ENCODE data around the gene ZNF519. TPM values are rescaled to one million over a fixed set of nuclear protein-coding genes. Genes with fewer than 3 reads are reported as not detected.

The ZNF519 gene
- total RNA-seq, 4 donors from 2014 or later: 1.7 to 5.8 (median 3.7) TPM

DNA sequence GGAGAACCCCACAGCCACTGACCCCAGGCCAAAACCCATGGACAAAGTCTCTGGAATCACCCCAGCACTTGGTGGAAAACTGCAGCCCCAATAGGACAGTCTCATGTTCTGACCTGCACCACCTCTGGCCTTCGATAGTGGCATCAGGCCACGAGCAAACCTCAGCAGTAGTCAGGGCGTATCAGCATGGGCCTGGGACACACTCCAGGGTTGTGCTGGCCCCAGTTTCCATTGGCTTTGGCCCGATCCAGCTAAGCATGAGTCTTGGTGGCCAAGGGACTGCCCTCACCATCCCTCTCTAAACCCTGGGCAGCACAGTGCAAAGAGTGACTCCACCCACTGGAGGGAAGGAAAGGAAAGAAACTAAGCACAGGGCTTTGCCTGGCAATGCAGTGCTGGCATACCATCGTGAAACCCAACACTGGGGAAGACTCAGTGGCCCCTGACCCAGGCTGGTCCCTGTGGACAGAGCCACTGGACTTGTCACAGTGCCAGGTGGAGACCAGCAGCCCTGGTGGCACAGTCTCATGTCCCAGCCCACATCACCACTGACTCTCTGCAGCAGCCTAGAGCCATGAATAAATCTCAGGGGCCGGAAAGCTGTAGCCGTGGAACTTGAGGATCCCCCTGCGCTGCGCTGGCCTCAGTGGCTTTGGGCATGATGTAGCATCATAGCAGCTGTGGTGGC is 46.3 kb downstream of the ZNF519 start:
- Histone ChIP-seq H3K4me3 (no peak overlapping the region), H3K27ac (no peak overlapping the region), H3K27me3 (no peaks in the 10 kb centered on the region), H3K36me3 (no peaks in the 10 kb centered on the region), H3K4me1 (peaks cover 3% of the 10 kb centered on the region), H3K9me3 (no peaks in the 10 kb centered on the region)
- no peak for DNase-seq (ENCODE audit: low spot score in 2 of 2)
- TF ChIP-seq POLR2A (IDR thresholded peaks at IDR 0.05) (no peak), POLR2AphosphoS5 (IDR thresholded peaks at IDR 0.05) (no peak), EP300 (IDR thresholded peaks at IDR 0.05) (no peak)
- TF ChIP-seq, protein P1, sequence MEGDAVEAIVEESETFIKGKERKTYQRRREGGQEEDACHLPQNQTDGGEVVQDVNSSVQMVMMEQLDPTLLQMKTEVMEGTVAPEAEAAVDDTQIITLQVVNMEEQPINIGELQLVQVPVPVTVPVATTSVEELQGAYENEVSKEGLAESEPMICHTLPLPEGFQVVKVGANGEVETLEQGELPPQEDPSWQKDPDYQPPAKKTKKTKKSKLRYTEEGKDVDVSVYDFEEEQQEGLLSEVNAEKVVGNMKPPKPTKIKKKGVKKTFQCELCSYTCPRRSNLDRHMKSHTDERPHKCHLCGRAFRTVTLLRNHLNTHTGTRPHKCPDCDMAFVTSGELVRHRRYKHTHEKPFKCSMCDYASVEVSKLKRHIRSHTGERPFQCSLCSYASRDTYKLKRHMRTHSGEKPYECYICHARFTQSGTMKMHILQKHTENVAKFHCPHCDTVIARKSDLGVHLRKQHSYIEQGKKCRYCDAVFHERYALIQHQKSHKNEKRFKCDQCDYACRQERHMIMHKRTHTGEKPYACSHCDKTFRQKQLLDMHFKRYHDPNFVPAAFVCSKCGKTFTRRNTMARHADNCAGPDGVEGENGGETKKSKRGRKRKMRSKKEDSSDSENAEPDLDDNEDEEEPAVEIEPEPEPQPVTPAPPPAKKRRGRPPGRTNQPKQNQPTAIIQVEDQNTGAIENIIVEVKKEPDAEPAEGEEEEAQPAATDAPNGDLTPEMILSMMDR (IDR thresholded peaks at IDR 0.05): no peak
- WGBS: 79% methylated on average over 9 of the region's 9 CpGs

DNA sequence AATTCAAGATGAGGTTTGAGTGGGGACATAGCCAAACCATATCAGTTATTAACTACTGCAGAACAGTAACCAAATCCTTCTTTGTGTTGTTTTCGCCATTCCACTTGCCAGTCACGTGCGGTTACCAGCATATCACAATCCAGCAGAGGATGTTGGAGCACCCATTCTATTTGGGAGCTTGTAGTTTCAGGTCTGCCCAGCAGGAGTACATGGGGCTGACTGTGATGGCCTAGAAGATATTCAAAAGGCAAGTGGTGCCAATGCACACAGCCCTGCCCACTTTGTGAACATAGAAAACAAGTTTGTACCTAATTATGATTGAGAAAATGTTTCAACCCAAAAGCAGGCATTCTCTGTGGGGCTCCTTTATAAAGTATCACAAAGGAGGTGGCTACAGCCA is 57.0 kb downstream of the ZNF519 start:
- H3K27me3 ChIP-seq: no peaks in the 10 kb centered on the region
- H3K27ac ChIP-seq: no peak overlapping the region
- no peak for DNase-seq (ENCODE audit: low spot score in 2 of 2)
- 94% methylated on average over 3 of the region's 3 CpGs for WGBS
- no peaks in the 10 kb centered on the region for H3K36me3 ChIP-seq
- no peaks in the 10 kb centered on the region for H3K4me1 ChIP-seq
- TF ChIP-seq, protein P1 (IDR thresholded peaks at IDR 0.05): no peak
- no peak for TF ChIP-seq POLR2AphosphoS5 (IDR thresholded peaks at IDR 0.05)
- no peak for TF ChIP-seq EP300 (IDR thresholded peaks at IDR 0.05)
- no peak for TF ChIP-seq POLR2A (IDR thresholded peaks at IDR 0.05)
- H3K9me3 ChIP-seq: no peaks in the 10 kb centered on the region
- H3K4me3 ChIP-seq: no peak overlapping the region

DNA sequence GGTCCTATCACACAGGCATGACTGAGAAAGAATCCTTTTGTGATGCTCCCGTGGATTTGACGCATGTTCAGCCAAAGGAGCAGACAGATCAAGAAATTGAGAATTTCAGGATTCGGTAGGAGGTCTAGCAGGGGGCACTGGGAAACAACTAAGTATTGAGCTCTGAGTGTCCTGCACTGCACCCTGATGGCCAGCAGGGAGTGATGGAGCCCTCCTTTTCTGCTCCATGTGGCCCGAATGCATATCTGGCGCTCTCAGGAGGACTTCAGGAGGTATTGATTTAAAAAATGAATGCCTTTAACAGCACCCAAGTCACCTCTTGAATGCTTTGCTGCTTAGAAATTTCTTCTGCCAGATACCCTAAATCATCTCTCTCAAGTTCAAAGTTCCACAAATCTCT is 58.0 kb downstream of the ZNF519 start:
- no peak for TF ChIP-seq POLR2AphosphoS5 (IDR thresholded peaks at IDR 0.05)
- TF ChIP-seq EP300 (IDR thresholded peaks at IDR 0.05): no peak
- TF ChIP-seq, protein P1 (IDR thresholded peaks at IDR 0.05): no peak
- TF ChIP-seq POLR2A (IDR thresholded peaks at IDR 0.05): no peak
- no peak for DNase-seq (ENCODE audit: low spot score in 2 of 2)
- Histone ChIP-seq H3K4me3 (no peak overlapping the region), H3K27ac (no peak overlapping the region), H3K36me3 (no peaks in the 10 kb centered on the region), H3K9me3 (no peaks in the 10 kb centered on the region), H3K27me3 (no peaks in the 10 kb centered on the region), H3K4me1 (no peaks in the 10 kb centered on the region)
- 87% methylated on average over 5 of the region's 5 CpGs for WGBS

DNA sequence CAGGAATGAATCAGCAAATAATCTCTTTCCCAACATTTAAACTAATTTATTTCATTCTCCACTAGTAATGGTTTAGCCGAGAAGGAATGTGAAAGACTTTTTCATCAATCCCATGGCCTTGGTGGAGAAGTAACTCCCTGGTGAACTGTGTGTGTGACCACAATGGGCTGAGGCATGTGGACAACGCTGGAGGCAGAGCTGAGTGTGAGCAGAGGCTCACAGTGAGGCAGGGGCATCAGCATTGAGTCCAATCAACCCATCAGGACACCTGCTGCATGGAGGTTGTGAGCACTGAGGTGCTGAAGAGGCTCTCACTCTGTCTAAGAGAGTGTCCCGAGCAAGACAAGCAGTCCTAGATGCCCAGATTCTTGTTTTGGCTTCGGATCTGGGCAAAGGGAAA is 78.6 kb downstream of the ZNF519 start:
- Histone ChIP-seq H3K4me1 (no peaks in the 10 kb centered on the region), H3K27ac (no peak overlapping the region), H3K36me3 (no peaks in the 10 kb centered on the region), H3K9me3 (no peaks in the 10 kb centered on the region), H3K27me3 (no peaks in the 10 kb centered on the region), H3K4me3 (no peak overlapping the region)
- DNase-seq (ENCODE audit: low spot score in 2 of 2): no peak
- WGBS: 80% methylated on average over 4 of the region's 4 CpGs
- no peak for TF ChIP-seq POLR2A (IDR thresholded peaks at IDR 0.05)
- no peak for TF ChIP-seq EP300 (IDR thresholded peaks at IDR 0.05)
- TF ChIP-seq, protein P1 (IDR thresholded peaks at IDR 0.05): no peak
- no peak for TF ChIP-seq POLR2AphosphoS5 (IDR thresholded peaks at IDR 0.05)

Other genes starting within 250 kb of the ZNF519 start
- not detected for gene MC2R, start 216.9 kb downstream of the ZNF519 start, total RNA-seq